Loucy (cell line): Measurements from ENCODE around the gene EIF2D.
"Not testable (repeated sequence)": the region's sequence is repeated elsewhere in the genome, so short reads cannot be mapped to it uniquely, and the experiment has no call there.

Source experiments
- CTCF ChIP-seq: fragments of 200-600 bp; sonication (generic); conservative IDR thresholded peaks from 2 replicates; pipeline ENCODE4 v1.5.1; 2014; ENCODE audit warnings: mild to moderate bottlenecking, antibody characterized with exemption, low read length
- EZH2phosphoT487 ChIP-seq: fragments of 200-600 bp; IDR thresholded peaks from 2 replicates; pipeline ENCODE4 v1.6.1; 2018; ENCODE audit warnings: antibody characterized with exemption, mild to moderate bottlenecking, moderate library complexity, borderline replicate concordance

- TF ChIP-seq CTCF, EZH2phosphoT487: not testable (repeated sequence)
Observed at GRCh38 chr1:206581114-206581497, 31.2 kb downstream of the EIF2D start.
